Heart right ventricle (tissue), 16 donors: ENCODE measurements around the gene RCOR2. TPM values are rescaled to one million over a fixed set of nuclear protein-coding genes. Genes with fewer than 3 reads are reported as not detected.

Experiments
- ATAC-seq, 8 donors: fragments of 200-7000 bp; cut with Tn5 transposase; one replicate each; pipeline ENCODE4 v1.9.1; 2020; ENCODE audit warnings: mild to moderate bottlenecking in 8 of 8, moderate library complexity in 8 of 8, moderate number of reproducible peaks in 1 of 8
- DNase-seq, 2 donors: peaks; one replicate each; pipeline ENCODE4 v3.0.0-alpha.2; 2020
- H3K27ac ChIP-seq, 10 donors: fragments of 200-600 bp; sonication (generic) in 2 of 10; one replicate each; pipeline versions ENCODE4 v1.5.0 to v1.8.0; 2020 to 2022; ENCODE audit warnings: mild to moderate bottlenecking in 3 of 10
- H3K27me3 ChIP-seq, 7 donors: fragments of 200-600 bp; one replicate each; pipeline ENCODE4 v1.8.0; 2021 to 2022; ENCODE audit warnings: mild to moderate bottlenecking in 2 of 7
- H3K36me3 ChIP-seq, 9 donors: fragments of 200-600 bp; sonication (generic) in 1 of 9; one replicate each; pipeline versions ENCODE4 v1.5.0 to v1.8.0; 2020 to 2022; ENCODE audit warnings: mild to moderate bottlenecking in 2 of 9
- H3K4me1 ChIP-seq, 9 donors: fragments of 200-600 bp; sonication (generic) in 1 of 9; one replicate each; pipeline versions ENCODE4 v1.5.0 to v1.8.0; 2020 to 2022; ENCODE audit warnings: mild to moderate bottlenecking in 4 of 9
- H3K4me3 ChIP-seq, 10 donors: fragments of 200-600 bp; sonication (generic) in 2 of 10; one replicate each; pipeline versions ENCODE4 v1.5.0 to v1.8.0; 2020 to 2022; ENCODE audit warnings: mild to moderate bottlenecking in 7 of 10, moderate library complexity in 2 of 10
- H3K9me3 ChIP-seq, 11 donors: fragments of 200-600 bp in 10 of 11; sonication (generic) in 2 of 11; one replicate each; pipeline versions ENCODE4 v1.5.0 to v1.8.0; 2013 to 2022; ENCODE audit warnings: mild to moderate bottlenecking in 2 of 11, control low read depth in 1 of 11, moderate library complexity in 1 of 11
- CTCF ChIP-seq, 9 donors: fragments of 200-600 bp; sonication (generic) in 2 of 9; IDR thresholded peaks; one replicate each; pipeline versions ENCODE4 v1.5.0 to v1.8.0; 2021 to 2022; ENCODE audit warnings: antibody characterized with exemption in 9 of 9, mild to moderate bottlenecking in 5 of 9, moderate library complexity in 1 of 9
- WGBS, 2 donors: extraction: QIAGEN DNeasy Blood & Tissue Kit; methylation state at CpG; one replicate each; pipeline ENCODE4 v1.1.7; 2013; ENCODE audit warnings: inconsistent platforms in 1 of 2; 5-methylcytosine and 5-hydroxymethylcytosine counted together
- intact Hi-C, 10 donors: fragments of 100-400 bp; cut with DNase I; formaldehyde crosslinking; loops; one replicate each; pipeline versions ENCODE4 v1.11.1 to v1.14.2; 2022
- polyA plus RNA-seq, 2 donors: library from polyadenylated mRNA; stranded (reverse); fragments of 200-250 nt; gene quantifications; one replicate each; pipeline ENCODE4 v1.2.3, GENCODE V29; 2013
- total RNA-seq, 10 donors: library from RNA; stranded (reverse); fragmentation: NEBNext Ultra II Directional in 3 of 10; extraction: Animal tissue kit (Norgen Biotek cat#: 25700) in 3 of 10; gene quantifications; one replicate each; pipeline versions ENCODE4 v1.2.1 to v1.2.4, GENCODE V29; 2021 to 2023
- donor health status: Arrhythmogenic right ventricular cardiomyopathy.
- donor health status: ischemic (EF 13 %, LVEDD 7.1; RV severe dilation, severe dysfunction).
- donor health status: healthy with polysubstance abuse.
- donor health status: DM: no; HTN: yes; CAD: no.
- donor health status: DM: no; HTN: no; CAD: no.
- donor health status: ischemic (EF 25% LVEDD 6.9; RV normal size, moderate dysfunction).
- donor health status: ischemic (EF 25% LVEDD 5.7; RV mildly dilated, moderate dysfunction).
- donor health status: healthy.
- donor health status: DM: yes; HTN: yes; CAD: no.
- donor health status: Ischemic cardiomyopathy.
- donor health status: ischemic (EF 35%, LVEDD 5.7; RV mildly dilated, moderate dysfunction).
- donor health status: nonischemic (EF 11% LVEDD 7.7; RV severe dilation, severe dysfunction).
- donor health status: DM: yes; HTN: yes; CAD: no.
- donor health status: PGD.
- donor health status: ischemic (EF 29% LVEDD 5.4; RV normal size, mild dysfunction).
- donor health status: nonischemic (EF 23%, LVEDD 6.1; RV moderate dilation, normal function).

RCOR2 gene
- total and polyA plus RNA-seq, 12 donors = 1.1 to 8.4 (median 5.0) TPM

GRCh38 chr11:63873311-63873710, 43.7 kb downstream of the RCOR2 start:
- H3K4me3 ChIP-seq = no peak overlapping the region
- intact Hi-C loops = loop anchor here in 7 of 10 donors (2.0 to 5.0 kb wide), 5 partner anchors 35 to 65 kb away; partner anchors contain the start of genes MARK2 (in 6 of the 7), RCOR2 (in 2 of the 7) and NAA40 (in 1 of the 7)
- TF ChIP-seq CTCF (IDR thresholded peaks at IDR 0.05) = no peak
- DNase-seq (no peak), ATAC-seq (no peak)
- peaks cover 31 to 96% (median 84%) of the 10 kb centered on the region in 9 donors for H3K4me1 ChIP-seq
- no peaks in the 10 kb centered on the region for H3K9me3 ChIP-seq
- peaks cover 0 to 8% (median 0%) of the 10 kb centered on the region in 9 donors for H3K36me3 ChIP-seq
- WGBS, 2 donors = 82 to 86% methylated on average over 5 of the region's 5 CpGs
- peak overlapping the region; percentile 46 to 90 (median 79) for H3K27ac ChIP-seq
- no peaks in the 10 kb centered on the region for H3K27me3 ChIP-seq

DNA sequence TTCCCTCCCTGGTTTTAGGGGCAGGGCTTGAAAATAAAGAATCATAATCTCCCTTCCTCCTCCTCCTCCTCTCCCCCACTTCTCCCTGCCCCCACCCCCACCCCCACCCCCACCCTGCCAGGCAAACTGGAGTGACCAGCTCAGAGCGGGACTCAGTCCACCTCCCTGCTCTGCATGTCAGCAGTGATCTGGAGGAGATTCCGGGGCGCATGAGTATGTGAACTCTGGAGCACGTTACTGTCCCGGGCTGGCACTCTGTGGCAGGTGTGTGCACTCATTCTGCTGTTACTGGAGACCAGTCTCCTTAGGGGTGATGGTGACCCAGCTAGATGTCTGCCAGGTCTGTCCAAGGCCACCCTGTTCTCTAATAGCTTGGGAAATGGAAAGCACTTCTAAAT, 44.2 kb downstream of the RCOR2 start:
- no peaks in the 10 kb centered on the region for H3K9me3 ChIP-seq
- no peak for TF ChIP-seq CTCF (IDR thresholded peaks at IDR 0.05)
- H3K4me3 ChIP-seq = peak overlapping the region in 2 of 10 donors; percentile 13 to 27
- ATAC-seq = peak in 6 of 8 donors; percentile 8 to 30 (median 17)
- peaks cover 0 to 8% (median 0%) of the 10 kb centered on the region in 9 donors for H3K36me3 ChIP-seq
- no peak for DNase-seq
- 48 to 63% methylated on average over 5 of the region's 5 CpGs for WGBS, 2 donors
- H3K27ac ChIP-seq = peak overlapping the region; percentile 46 to 90 (median 79)
- intact Hi-C loops = loop anchor here in 7 of 10 donors (1.0 to 5.0 kb wide), 6 partner anchors 34 to 66 kb away; partner anchors contain the start of genes MARK2 (in 6 of the 7), RCOR2 (in 2 of the 7) and NAA40 (in 1 of the 7)
- H3K27me3 ChIP-seq = no peaks in the 10 kb centered on the region
- H3K4me1 ChIP-seq = peaks cover 35 to 97% (median 85%) of the 10 kb centered on the region in 9 donors

- DNase-seq = peak; percentile 55 to 89
- H3K36me3 ChIP-seq = peaks cover 0 to 8% (median 0%) of the 10 kb centered on the region in 9 donors
- peak; percentile 92 to 97 (median 96) for ATAC-seq
- peak overlapping the region in 4 of 10 donors; percentile 5 to 27 (median 12) for H3K4me3 ChIP-seq
- TF ChIP-seq CTCF (IDR thresholded peaks at IDR 0.05) = peak in 8 of 9 donors; percentile 30 to 78 (median 56)
- 11 to 17% methylated on average over 11 of the region's 11 CpGs for WGBS, 2 donors
- H3K27ac ChIP-seq = peak overlapping the region; percentile 25 to 90 (median 79)
- no peaks in the 10 kb centered on the region for H3K27me3 ChIP-seq
- intact Hi-C loops = loop anchor here in 7 of 10 donors (1.0 to 5.0 kb wide), 6 partner anchors 33 to 67 kb away; partner anchors contain the start of genes MARK2 (in 6 of the 7), RCOR2 (in 2 of the 7) and NAA40 (in 1 of the 7)
- H3K9me3 ChIP-seq = no peaks in the 10 kb centered on the region
- peaks cover 35 to 97% (median 88%) of the 10 kb centered on the region in 9 donors for H3K4me1 ChIP-seq
Observed at GRCh38 chr11:63871962-63872799, 44.8 kb downstream of the RCOR2 start.
